ENCODE data around the gene NOS2. TPM values are rescaled to one million over a fixed set of nuclear protein-coding genes. Genes with fewer than 3 reads are reported as not detected.
"Not testable (repeated sequence)": the region's sequence is repeated elsewhere in the genome, so short reads cannot be mapped to it uniquely, and the experiment has no call there.

Gene NOS2
- total RNA-seq, 4 donors from 2014 or later = 0.40 to 20.3 (median 2.2) TPM

- H3K27ac ChIP-seq = no peak overlapping the region
- H3K4me1 ChIP-seq = no peaks in the 10 kb centered on the region
- in situ Hi-C loops (cut with MboI; ENCODE audit: low pct_ligation_motif_present in 1 of 4, low pct_unique_long_range_greater_than_20kb in 1 of 4, low sequenced_read_pairs in 3 of 4) (loop anchor here in 3 of 4 donors (10.0 to 25.0 kb wide), 2 partner anchors 79 to 381 kb away; no protein-coding TSS in a partner anchor), intact Hi-C loops (cut with DNase I; ENCODE audit: low total_unique reads) (no loop called here)
- TF ChIP-seq POLR2AphosphoS5 (IDR thresholded peaks at IDR 0.05) (no peak), POLR2A (IDR thresholded peaks at IDR 0.05) (no peak), EP300 (IDR thresholded peaks at IDR 0.05; ENCODE audit: low read depth) (no peak), CTCF (IDR thresholded peaks at IDR 0.05) (no peak)
- no peak overlapping the region for H3K4me3 ChIP-seq
- H3K9me3 ChIP-seq = no peaks in the 10 kb centered on the region
- DNase-seq = no peak
- H3K36me3 ChIP-seq = no peaks in the 10 kb centered on the region
- H3K27me3 ChIP-seq = no peaks in the 10 kb centered on the region
- 80 to 88% methylated on average over 7 to 8 of the region's 8 CpGs for WGBS, 2 donors (ENCODE audit: low coverage in 1 of 2)
Observed at GRCh38 chr17:27743281-27743885, 56.9 kb downstream of the NOS2 start.

- WGBS, 2 donors (ENCODE audit: low coverage in 1 of 2) = 74 to 78% methylated on average over 4 of the region's 4 CpGs
- in situ Hi-C loops (cut with MboI; ENCODE audit: low pct_ligation_motif_present in 1 of 4, low pct_unique_long_range_greater_than_20kb in 1 of 4, low sequenced_read_pairs in 3 of 4) = loop anchor here in 3 of 4 donors (10.0 to 25.0 kb wide), 2 partner anchors 77 to 380 kb away; no protein-coding TSS in a partner anchor
- Histone ChIP-seq H3K4me3 (no peak overlapping the region), H3K36me3 (no peaks in the 10 kb centered on the region), H3K4me1 (no peaks in the 10 kb centered on the region), H3K9me3 (no peaks in the 10 kb centered on the region), H3K27me3 (no peaks in the 10 kb centered on the region), H3K27ac (no peak overlapping the region)
- no peak for TF ChIP-seq POLR2A (IDR thresholded peaks at IDR 0.05)
- no peak for TF ChIP-seq POLR2AphosphoS5 (IDR thresholded peaks at IDR 0.05)
- no peak for TF ChIP-seq CTCF (IDR thresholded peaks at IDR 0.05)
- no peak for TF ChIP-seq EP300 (IDR thresholded peaks at IDR 0.05; ENCODE audit: low read depth)
- no peak for DNase-seq
- intact Hi-C loops (cut with DNase I; ENCODE audit: low total_unique reads) = no loop called here
Observed at GRCh38 chr17:27741971-27742575, 58.3 kb downstream of the NOS2 start.

GRCh38 chr17:27741361-27741861 is 58.9 kb downstream of the NOS2 start:
- in situ Hi-C loops (cut with MboI; ENCODE audit: low pct_ligation_motif_present in 1 of 4, low pct_unique_long_range_greater_than_20kb in 1 of 4, low sequenced_read_pairs in 3 of 4) (loop anchor here in 3 of 4 donors (10.0 to 25.0 kb wide), 2 partner anchors 77 to 379 kb away; no protein-coding TSS in a partner anchor), intact Hi-C loops (cut with DNase I; ENCODE audit: low total_unique reads) (no loop called here)
- no peak for DNase-seq
- Histone ChIP-seq H3K4me3 (no peak overlapping the region), H3K27me3 (no peaks in the 10 kb centered on the region), H3K27ac (no peak overlapping the region), H3K4me1 (no peaks in the 10 kb centered on the region), H3K36me3 (no peaks in the 10 kb centered on the region), H3K9me3 (no peaks in the 10 kb centered on the region)
- no peak for TF ChIP-seq EP300 (IDR thresholded peaks at IDR 0.05; ENCODE audit: low read depth)
- TF ChIP-seq POLR2A (IDR thresholded peaks at IDR 0.05) = no peak
- no peak for TF ChIP-seq CTCF (IDR thresholded peaks at IDR 0.05)
- TF ChIP-seq POLR2AphosphoS5 (IDR thresholded peaks at IDR 0.05) = no peak
- WGBS, 2 donors (ENCODE audit: low coverage in 1 of 2) = 70 to 76% methylated on average over 2 to 9 of the region's 9 CpGs

GRCh38 chr17:27740541-27740940 is 59.8 kb downstream of the NOS2 start:
- H3K27ac ChIP-seq; H3K4me1 ChIP-seq; DNase-seq; H3K36me3 ChIP-seq; intact Hi-C loops (cut with DNase I; ENCODE audit: low total_unique reads); H3K4me3 ChIP-seq; H3K9me3 ChIP-seq; H3K27me3 ChIP-seq: not testable (repeated sequence)
- WGBS, 2 donors (ENCODE audit: low coverage in 1 of 2) = 84 to 86% methylated on average over 3 to 5 of the region's 5 CpGs
- in situ Hi-C loops (cut with MboI; ENCODE audit: low pct_ligation_motif_present in 1 of 4, low pct_unique_long_range_greater_than_20kb in 1 of 4, low sequenced_read_pairs in 3 of 4) = loop anchor here in 3 of 4 donors (10.0 to 25.0 kb wide), 2 partner anchors 76 to 378 kb away; no protein-coding TSS in a partner anchor

Data from transverse colon (tissue), 4 donors.